ENCODE data around the gene DNAJB6.

DNA sequence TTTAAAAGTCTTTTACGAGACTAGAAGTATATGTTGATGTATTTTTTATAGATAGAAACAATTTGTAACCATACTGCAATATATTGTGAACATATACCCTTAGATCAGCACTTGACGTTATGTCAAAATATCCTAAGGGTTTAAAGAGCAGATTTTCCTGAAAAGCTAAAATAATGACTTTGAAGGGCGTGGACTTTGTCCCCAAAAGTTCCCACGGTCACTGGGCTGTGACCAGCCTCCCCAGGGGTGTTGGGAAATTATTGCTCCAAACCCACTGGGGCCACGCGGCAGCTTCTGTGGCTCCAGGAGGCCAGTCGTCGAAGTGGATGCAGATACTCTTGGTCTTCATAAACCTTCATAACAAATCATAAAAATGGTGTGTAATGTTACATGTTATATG lies 29.9 kb downstream of the DNAJB6 start:
- no peak for TF ChIP-seq SIN3A (IDR thresholded peaks at IDR 0.05; ENCODE audit: borderline replicate concordance, insufficient read depth, low read length)
- TF ChIP-seq TAF1 (IDR thresholded peaks at IDR 0.05; ENCODE audit: borderline replicate concordance, insufficient read depth, low read length), result no peak
- TF ChIP-seq, protein P1, sequence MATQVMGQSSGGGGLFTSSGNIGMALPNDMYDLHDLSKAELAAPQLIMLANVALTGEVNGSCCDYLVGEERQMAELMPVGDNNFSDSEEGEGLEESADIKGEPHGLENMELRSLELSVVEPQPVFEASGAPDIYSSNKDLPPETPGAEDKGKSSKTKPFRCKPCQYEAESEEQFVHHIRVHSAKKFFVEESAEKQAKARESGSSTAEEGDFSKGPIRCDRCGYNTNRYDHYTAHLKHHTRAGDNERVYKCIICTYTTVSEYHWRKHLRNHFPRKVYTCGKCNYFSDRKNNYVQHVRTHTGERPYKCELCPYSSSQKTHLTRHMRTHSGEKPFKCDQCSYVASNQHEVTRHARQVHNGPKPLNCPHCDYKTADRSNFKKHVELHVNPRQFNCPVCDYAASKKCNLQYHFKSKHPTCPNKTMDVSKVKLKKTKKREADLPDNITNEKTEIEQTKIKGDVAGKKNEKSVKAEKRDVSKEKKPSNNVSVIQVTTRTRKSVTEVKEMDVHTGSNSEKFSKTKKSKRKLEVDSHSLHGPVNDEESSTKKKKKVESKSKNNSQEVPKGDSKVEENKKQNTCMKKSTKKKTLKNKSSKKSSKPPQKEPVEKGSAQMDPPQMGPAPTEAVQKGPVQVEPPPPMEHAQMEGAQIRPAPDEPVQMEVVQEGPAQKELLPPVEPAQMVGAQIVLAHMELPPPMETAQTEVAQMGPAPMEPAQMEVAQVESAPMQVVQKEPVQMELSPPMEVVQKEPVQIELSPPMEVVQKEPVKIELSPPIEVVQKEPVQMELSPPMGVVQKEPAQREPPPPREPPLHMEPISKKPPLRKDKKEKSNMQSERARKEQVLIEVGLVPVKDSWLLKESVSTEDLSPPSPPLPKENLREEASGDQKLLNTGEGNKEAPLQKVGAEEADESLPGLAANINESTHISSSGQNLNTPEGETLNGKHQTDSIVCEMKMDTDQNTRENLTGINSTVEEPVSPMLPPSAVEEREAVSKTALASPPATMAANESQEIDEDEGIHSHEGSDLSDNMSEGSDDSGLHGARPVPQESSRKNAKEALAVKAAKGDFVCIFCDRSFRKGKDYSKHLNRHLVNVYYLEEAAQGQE (IDR thresholded peaks at IDR 0.05; ENCODE audit: insufficient read depth in 1 of 2, low read depth in 2 of 2, low read length in 2 of 2), result no peak
- TF ChIP-seq POLR2AphosphoS5 (IDR thresholded peaks at IDR 0.05; ENCODE audit: low read depth, low read length), result no peak
- no peak for TF ChIP-seq FOXP2 (optimal IDR thresholded peaks at IDR 0.05; ENCODE audit: borderline replicate concordance, extremely low read depth, extremely low read length, insufficient read depth)
